Esophagus muscularis mucosa (tissue), 4 donors: ENCODE data around the gene RAF1. TPM values are rescaled to one million over a fixed set of nuclear protein-coding genes. Genes with fewer than 3 reads are reported as not detected.
A peak's percentile ranks its signal among the peaks of the same experiment; 100 is the strongest.

Experiments
- DNase-seq: peaks from one replicate; pipeline ENCODE4 v3.0.0-alpha.2; 2017; ENCODE audit errors: extremely low spot score
- H3K27ac ChIP-seq, 4 donors: fragments of 200-600 bp; sonication (generic); replicated peaks in 1 of 4; 1 replicate in 3 of 4; 2 replicates in 1 of 4; pipeline ENCODE4 v1.5.1; 2016 to 2019; ENCODE audit warnings: mild to moderate bottlenecking in 1 of 4
- H3K27me3 ChIP-seq, 4 donors: fragments of 200-600 bp; sonication (generic); one replicate each; pipeline versions ENCODE4 v1.5.1 to v1.6.0; 2016 to 2019
- H3K36me3 ChIP-seq, 4 donors: fragments of 200-600 bp; sonication (generic); one replicate each; pipeline ENCODE4 v1.5.1; 2016 to 2019
- H3K4me1 ChIP-seq, 4 donors: fragments of 200-600 bp; sonication (generic); one replicate each; pipeline ENCODE4 v1.5.1; 2016 to 2019
- H3K4me3 ChIP-seq, 4 donors: fragments of 200-600 bp; sonication (generic); 1 replicate in 2 of 4; 2 replicates in 2 of 4; pipeline ENCODE4 v1.5.1; 2016 to 2019; ENCODE audit warnings: mild to moderate bottlenecking in 4 of 4, moderate library complexity in 1 of 4
- H3K9me3 ChIP-seq, 4 donors: fragments of 200-600 bp; sonication (generic); 1 replicate in 3 of 4; 2 replicates in 1 of 4; pipeline ENCODE4 v1.5.1; 2016 to 2019
- EP300 ChIP-seq: sonication (generic); formaldehyde crosslinking; IDR thresholded peaks from one replicate; pipeline ENCODE4 v1.6.1; 2017; ENCODE audit warnings: antibody characterized with exemption
- POLR2A ChIP-seq: fragments of 450-650 bp; IDR thresholded peaks from one replicate; pipeline ENCODE4 v1.6.1; 2017; ENCODE audit warnings: antibody characterized with exemption, moderate library complexity, mild to moderate bottlenecking, low read depth
- POLR2AphosphoS5 ChIP-seq, 2 donors: sonication (generic); formaldehyde crosslinking; IDR thresholded peaks; one replicate each; pipeline ENCODE4 v1.6.1; 2017; ENCODE audit warnings: antibody characterized with exemption in 2 of 2
- WGBS: methylation state at CpG from one replicate; pipeline ENCODE4 v1.1.5; 2018; 5-methylcytosine and 5-hydroxymethylcytosine counted together
- intact Hi-C: fragments of 100-400 bp; cut with DNase I; formaldehyde crosslinking; loops from one replicate; pipeline ENCODE4 v1.15.1; 2023
- total RNA-seq, 4 donors: library from RNA; depleted of rRNA; stranded (reverse); fragments of >200 nt; gene quantifications; one replicate each; pipeline versions ENCODE4 v1.1.0 to v1.2.1, GENCODE V29; 2016
- TF ChIP-seq, protein P1 (sequence below), 3 experiments: fragments of 200-600 bp in 2 of 3; fragments of 450-650 bp in 1 of 3; sonication (generic) in 2 of 3; IDR thresholded peaks; one replicate each; pipeline ENCODE4 v1.5.1; 2017 to 2019; ENCODE audit warnings: antibody characterized with exemption in 3 of 3, mild to moderate bottlenecking in 2 of 3, moderate library complexity in 1 of 3

RAF1 gene
- total RNA-seq, 4 donors from 2014 or later, result 113 to 153 (median 116) TPM

DNA sequence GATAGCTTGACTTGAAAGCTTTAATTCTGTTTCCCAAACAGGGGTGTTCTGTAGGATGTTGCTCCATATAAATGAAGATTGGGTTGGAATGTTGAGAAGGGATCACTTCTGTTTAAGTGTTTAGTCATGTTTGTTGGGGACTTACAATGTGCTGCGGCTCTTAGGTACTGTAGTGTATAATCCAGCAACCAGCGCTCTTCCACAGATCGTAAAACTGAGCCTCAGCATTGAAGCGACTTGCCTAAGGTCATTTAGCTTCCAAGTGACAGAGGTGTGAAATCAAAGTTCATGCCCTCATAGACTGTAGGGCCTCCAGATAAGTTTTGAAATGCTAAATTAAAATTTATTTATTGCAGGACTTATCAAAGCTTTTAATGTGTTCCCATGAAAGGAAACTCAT is 105.2 kb downstream of the RAF1 start:
- Histone ChIP-seq H3K4me1 (peaks cover 58 to 74% (median 72%) of the 10 kb centered on the region in 4 donors), H3K27ac (no peak overlapping the region), H3K4me3 (peak overlapping the region in 3 of 4 donors; percentile 76 to 92 (median 89)), H3K27me3 (peaks cover 0 to 13% (median 4%) of the 10 kb centered on the region in 4 donors), H3K36me3 (no peaks in the 10 kb centered on the region), H3K9me3 (no peaks in the 10 kb centered on the region)
- 70% methylated on average over 4 of the region's 4 CpGs for WGBS
- DNase-seq, result no peak
- TF ChIP-seq EP300 (no peak), POLR2AphosphoS5 (IDR thresholded peaks at IDR 0.05) (no peak)
- TF ChIP-seq, protein P1, sequence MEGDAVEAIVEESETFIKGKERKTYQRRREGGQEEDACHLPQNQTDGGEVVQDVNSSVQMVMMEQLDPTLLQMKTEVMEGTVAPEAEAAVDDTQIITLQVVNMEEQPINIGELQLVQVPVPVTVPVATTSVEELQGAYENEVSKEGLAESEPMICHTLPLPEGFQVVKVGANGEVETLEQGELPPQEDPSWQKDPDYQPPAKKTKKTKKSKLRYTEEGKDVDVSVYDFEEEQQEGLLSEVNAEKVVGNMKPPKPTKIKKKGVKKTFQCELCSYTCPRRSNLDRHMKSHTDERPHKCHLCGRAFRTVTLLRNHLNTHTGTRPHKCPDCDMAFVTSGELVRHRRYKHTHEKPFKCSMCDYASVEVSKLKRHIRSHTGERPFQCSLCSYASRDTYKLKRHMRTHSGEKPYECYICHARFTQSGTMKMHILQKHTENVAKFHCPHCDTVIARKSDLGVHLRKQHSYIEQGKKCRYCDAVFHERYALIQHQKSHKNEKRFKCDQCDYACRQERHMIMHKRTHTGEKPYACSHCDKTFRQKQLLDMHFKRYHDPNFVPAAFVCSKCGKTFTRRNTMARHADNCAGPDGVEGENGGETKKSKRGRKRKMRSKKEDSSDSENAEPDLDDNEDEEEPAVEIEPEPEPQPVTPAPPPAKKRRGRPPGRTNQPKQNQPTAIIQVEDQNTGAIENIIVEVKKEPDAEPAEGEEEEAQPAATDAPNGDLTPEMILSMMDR (IDR thresholded peaks at IDR 0.05), result no peak
- intact Hi-C loops, result loop anchor here (5.0 to 10.0 kb wide), 2 partner anchors 164 to 424 kb away; no protein-coding TSS in a partner anchor

DNA sequence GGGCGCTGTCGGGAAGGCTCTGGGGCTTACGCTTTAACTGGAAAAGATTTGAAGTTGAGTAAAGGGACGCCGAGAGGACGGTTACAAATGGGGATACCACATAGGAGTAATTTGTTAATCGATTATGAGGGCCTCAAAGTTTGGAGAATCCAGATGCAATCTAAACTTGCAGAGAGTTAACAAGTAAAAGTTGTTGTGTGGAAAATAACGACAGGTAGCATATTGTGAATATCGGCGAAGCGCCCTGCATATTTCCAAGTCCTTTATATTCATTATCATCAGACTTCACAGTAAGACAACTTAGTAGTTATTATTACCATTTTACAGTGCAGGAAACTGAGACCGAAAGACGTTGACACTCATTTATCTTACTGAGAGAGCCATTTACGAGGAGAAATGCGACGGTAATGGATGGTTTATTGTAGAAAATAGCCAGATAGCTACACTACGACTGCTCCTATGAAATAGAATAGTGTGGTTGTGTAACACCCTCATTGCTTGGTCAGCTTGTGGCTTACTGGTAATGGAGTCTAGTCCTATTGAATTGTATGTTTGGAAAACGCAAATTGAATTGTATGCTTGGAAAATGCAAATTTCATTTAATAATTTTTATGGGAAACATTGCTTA is 106.3 kb downstream of the RAF1 start:
- Histone ChIP-seq H3K4me1 (peaks cover 54 to 67% (median 64%) of the 10 kb centered on the region in 4 donors), H3K4me3 (peak overlapping the region; percentile 76 to 92 (median 89)), H3K27me3 (peaks cover 0 to 24% (median 6%) of the 10 kb centered on the region in 4 donors), H3K36me3 (no peaks in the 10 kb centered on the region), H3K27ac (peak overlapping the region; percentile 93 to 98 (median 96)), H3K9me3 (no peaks in the 10 kb centered on the region)
- intact Hi-C loops, result loop anchor here (1.0 to 10.0 kb wide), 4 partner anchors 73 to 423 kb away; partner anchors contain the start of gene TSEN2
- DNase-seq, result no peak
- no peak for TF ChIP-seq POLR2AphosphoS5 (IDR thresholded peaks at IDR 0.05)
- TF ChIP-seq, protein P1 (IDR thresholded peaks at IDR 0.05), result no peak
- no peak for TF ChIP-seq POLR2A
- TF ChIP-seq EP300, result no peak
- WGBS, result 1% methylated on average over 18 of the region's 18 CpGs

DNA sequence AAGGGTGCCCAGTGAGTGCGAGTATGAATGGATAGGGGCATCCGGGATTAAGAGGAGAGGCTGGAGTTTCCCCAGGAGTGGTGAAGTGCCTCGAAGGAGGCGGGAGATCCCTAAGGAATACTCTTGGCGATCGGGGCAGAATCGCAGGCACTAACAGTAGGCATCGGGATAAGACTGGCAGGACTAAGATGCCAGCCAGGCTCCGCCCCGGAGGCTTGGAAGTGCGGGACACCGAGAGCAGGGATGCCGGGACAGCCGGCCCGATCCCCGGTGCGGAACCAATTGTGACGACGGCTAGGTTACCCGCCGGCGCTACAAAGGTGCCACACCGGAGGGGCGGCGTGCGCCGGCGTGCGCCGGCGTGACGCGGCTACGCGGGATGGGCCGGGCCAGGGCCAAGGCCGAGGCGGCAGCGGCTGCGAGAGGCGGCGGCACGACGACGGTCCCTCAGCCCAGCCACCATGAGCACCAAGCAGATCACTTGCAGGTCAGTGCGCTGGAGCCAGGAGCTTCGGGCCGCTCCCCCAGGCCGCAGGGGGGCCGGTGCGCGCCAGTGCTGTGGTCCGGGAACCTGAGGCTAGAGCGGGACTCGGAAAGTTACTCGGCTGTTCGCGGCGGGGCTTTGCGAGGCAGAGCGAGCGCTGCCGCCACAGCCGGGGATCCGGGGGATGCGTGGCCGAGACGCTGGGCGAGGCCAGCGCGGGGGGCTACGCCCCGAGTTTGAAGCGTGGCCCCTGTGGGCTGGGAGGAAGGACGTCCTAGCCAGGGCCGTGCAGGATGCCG is 107.0 kb downstream of the RAF1 start, which contains the start of gene MKRN2:
MKRN2 (plus strand) TSS at position 398 of the 783 bp plus-strand sequence; CDS start at position 462, 64 bp downstream.
- Histone ChIP-seq H3K27me3 (peaks cover 0 to 30% (median 8%) of the 10 kb centered on the region in 4 donors), H3K36me3 (no peaks in the 10 kb centered on the region), H3K27ac (peak within 1 kb of the TSS; percentile 93 to 98 (median 96)), H3K4me1 (peaks cover 47 to 60% (median 57%) of the 10 kb centered on the region in 4 donors), H3K4me3 (peak within 1 kb of the TSS; percentile 76 to 92 (median 89)), H3K9me3 (no peaks in the 10 kb centered on the region)
- TF ChIP-seq EP300 (no peak), POLR2AphosphoS5 (IDR thresholded peaks at IDR 0.05) (peak; percentile 96 to 99), POLR2A (peak; percentile 95)
- TF ChIP-seq, protein P1 (IDR thresholded peaks at IDR 0.05), result peak in 1 of 3 experiments; percentile 23
- under 1% methylated on average over 61 of the region's 77 CpGs for WGBS
- intact Hi-C loops, result loop anchor here (1.0 to 10.0 kb wide), 4 partner anchors 72 to 422 kb away; partner anchors contain the start of gene TSEN2
- peak; percentile 95 for DNase-seq

DNA sequence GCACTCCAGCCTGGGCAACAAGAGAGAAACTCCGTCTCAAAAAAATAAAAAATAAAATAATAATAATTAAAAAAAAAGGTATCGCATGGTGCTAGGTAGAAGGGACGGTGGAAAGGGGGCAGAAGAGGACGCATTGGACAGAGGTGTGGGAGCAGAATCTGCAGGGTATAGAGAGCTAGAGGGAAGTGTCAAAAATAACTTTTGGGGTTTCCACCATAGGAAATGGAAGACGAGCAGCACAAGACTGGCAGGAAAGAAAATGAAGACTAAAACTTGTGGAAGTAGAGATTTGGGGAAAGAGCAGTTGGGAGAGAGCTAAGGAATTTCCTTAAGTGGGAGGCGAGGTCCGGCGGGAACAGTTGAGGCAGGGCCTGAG is 107.6 kb downstream of the RAF1 start:
- intact Hi-C loops, result loop anchor here (2.0 to 10.0 kb wide), 3 partner anchors 72 to 422 kb away; partner anchors contain the start of gene TSEN2
- Histone ChIP-seq H3K27me3 (peaks cover 0 to 35% (median 8%) of the 10 kb centered on the region in 4 donors), H3K9me3 (no peaks in the 10 kb centered on the region), H3K4me3 (peak overlapping the region; percentile 76 to 92 (median 89)), H3K27ac (peak overlapping the region; percentile 93 to 98 (median 96)), H3K4me1 (peaks cover 45 to 55% (median 53%) of the 10 kb centered on the region in 4 donors), H3K36me3 (no peaks in the 10 kb centered on the region)
- TF ChIP-seq POLR2AphosphoS5 (IDR thresholded peaks at IDR 0.05) (no peak), POLR2A (no peak), EP300 (no peak)
- TF ChIP-seq, protein P1 (IDR thresholded peaks at IDR 0.05), result no peak
- under 1% methylated on average over 8 of the region's 8 CpGs for WGBS
- DNase-seq, result no peak
